HUDEP-2 (cell line): ENCODE results near the gene TMEM238.

Source experiments
- DNase-seq, 76 experiments: peaks; one replicate each; lab custom pipeline; 2025; ENCODE audit not compliant: unreplicated experiment in 76 of 76; lab: John Stamatoyannopoulos, UW

The TMEM238 gene

DNA sequence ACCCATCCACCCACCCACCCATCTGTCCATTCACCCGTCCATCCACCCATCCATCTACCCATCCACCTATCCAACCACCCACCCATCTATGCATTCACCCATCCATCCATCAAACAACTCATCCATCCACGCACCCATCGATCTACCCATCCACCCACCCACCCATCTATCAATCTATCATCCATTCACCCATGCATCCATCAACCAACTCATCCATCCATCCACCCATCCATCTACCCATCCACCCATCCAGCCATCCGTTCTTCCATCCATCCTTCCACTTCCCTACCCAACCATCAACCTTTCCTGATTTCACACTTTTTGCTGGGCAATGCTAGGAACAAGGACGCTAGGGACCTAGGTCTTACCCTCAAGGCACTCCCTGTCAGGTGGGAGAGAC is 2.1 kb downstream of the TMEM238 start:
- no peak for DNase-seq

DNA sequence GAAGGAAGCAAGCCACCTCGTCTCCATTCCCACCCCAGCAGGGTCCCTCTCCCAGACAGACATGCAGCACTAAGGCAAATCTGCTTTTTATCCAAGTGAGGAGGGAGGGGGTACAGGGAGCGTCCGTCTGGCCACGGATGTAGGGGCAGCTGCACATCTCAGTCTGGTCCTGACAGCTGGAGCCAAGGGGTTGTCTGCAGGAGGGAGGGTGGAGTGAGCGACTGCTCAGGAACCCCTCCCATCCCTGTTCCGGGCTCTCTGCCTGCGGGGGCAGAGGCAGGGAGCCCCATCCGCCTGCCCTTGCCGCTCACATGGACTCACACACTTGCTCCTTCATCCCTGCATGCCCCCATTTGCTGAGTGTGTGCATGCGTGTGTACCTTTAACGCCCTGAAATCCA is 4.9 kb downstream of the TMEM238 start:
- DNase-seq, result no peak

DNA sequence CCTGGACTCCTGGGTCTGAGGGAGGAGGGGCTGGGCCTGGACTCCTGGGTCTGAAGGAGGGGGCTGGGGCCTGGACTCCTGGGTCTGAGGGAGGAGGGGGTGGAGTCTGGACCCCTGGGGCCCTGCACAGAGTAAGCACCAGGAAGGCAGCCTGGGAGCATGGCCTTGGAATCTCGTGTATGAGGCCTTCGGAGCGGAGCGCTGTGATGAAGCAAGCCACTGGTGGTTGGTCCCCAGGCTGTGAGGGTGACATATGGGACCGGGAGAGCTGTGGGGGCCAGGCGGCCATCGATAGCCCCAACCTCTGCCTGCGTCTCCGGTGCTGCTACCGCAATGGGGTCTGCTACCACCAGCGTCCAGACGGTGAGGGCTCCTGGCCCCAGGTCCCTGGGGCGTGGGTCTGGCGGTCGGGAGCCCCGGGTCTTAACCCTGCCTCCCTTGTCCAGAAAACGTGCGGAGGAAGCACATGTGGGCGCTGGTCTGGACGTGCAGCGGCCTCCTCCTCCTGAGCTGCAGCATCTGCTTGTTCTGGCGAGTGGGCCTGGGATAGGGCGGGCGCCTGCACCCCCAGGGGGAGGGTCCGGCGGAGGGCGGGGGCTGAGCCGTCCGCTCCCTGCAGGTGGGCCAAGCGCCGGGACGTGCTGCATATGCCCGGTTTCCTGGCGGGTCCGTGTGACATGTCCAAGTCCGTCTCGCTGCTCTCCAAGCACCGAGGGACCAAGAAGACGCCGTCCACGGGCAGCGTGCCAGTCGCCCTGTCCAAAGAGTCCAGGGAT is 6.5 kb downstream of the TMEM238 start:
- DNase-seq, result no peak

DNA sequence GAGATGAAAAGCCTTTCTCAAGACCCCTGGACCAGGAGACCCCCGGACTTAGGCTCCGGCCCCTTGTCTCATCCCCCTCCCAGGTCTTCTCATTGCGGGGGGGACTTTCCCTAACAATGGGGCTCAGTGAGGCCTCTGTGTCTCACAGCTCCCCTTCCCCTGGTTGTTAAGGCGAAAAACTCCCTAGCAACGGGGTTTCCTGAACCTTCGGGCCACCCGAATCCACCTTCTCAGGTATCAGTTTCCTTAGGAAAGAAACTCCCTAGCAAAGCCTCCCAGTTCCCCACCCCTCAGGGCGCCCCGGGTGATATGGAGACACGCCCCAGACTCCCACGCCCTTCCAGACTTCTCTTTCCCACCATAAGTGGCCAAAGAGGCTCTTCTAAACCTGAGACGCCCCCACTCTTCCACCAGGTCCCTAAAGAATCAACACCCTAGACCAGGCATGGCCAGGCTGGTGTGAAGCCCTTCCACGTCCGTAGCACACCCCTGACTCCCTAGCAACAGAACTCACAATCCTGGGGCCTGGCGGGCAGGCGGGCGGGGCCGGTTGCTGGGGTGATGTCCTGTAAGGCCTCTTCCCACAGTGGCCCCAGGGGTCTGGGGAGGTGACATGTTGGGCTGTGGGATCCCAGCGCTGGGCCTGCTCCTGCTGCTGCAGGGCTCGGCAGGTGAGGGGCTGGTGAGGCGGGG is 7.7 kb downstream of the TMEM238 start, which contains the start of gene TMEM190:
TSS of gene TMEM190 (plus strand) at position 586 of the 693 bp plus-strand sequence. CDS start at position 614, 28 bp downstream.
- DNase-seq, result peak in 7 of 76 experiments; percentile 19 to 29 (median 25)

DNA sequence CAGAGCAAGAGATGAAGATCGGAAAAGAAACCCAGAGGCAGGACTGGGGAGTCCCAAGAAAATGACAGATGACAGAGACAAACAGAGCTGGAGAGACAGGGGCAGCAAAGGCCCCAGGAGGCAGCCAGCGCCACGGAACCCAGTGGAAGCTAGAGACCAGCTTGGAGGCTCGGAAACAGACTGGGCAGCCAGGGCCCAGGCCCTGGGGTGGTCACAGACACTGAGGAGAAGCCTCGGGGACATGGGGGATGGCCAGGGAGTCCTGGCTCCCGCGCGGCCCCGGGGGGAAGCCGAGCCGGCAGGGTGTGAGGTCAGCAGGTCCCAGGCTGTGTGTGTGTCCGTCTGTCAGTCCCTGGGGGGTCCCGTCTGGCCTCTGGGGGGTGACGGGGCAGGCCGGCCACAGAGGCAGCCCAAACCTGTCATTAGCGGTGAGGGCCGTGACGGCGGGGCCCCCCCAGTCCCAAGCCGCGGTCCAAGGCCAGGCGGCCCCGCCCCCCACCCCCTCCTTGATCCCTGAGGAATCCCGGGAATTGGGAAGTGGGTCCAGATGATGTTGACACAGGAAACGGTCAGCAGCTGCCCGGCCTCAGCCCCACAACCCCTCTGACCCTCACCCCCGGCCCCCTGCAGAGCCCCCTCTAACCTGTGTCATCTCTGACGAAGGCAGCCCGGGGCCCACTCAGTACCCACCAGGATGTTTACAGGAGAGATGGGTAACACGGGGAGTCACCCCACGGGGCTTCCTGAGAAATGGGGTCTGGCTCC is 9.9 kb downstream of the TMEM238 start:
- DNase-seq, result no peak

DNA sequence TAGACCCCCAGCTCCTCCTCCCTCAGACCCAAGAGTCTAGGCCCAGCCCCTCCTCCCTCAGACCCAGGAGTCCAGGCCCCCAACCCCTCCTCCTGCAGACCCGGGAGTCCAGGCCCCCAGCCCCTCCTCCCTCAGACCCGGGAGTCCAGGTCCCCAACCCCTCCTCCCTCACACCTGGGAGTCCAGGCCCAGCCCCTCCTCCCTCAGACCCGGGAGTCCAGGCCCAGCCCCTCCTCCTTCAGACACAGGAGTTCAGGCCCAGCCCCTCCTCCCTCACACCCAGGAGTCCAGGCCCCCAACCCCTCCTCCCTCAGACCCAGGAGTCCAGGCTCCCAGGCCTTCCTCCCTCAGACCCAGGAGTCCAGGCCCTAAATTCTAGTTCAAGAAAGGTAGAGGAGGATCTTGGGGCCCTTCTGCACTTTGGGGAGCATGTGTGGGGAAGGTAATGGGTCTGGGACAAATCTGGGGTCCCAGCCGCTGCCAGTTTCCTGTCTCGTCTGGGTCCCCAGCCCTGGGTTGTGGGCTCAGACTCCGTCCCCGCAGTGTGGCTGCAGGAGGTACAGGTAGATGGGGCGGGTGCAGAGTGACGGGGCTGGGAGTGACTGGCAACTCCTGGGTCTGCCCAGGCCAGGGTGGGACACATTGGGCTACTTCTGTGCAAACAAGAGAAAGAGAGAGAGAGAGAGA is 10.6 kb downstream of the TMEM238 start:
- DNase-seq, result no peak

DNA sequence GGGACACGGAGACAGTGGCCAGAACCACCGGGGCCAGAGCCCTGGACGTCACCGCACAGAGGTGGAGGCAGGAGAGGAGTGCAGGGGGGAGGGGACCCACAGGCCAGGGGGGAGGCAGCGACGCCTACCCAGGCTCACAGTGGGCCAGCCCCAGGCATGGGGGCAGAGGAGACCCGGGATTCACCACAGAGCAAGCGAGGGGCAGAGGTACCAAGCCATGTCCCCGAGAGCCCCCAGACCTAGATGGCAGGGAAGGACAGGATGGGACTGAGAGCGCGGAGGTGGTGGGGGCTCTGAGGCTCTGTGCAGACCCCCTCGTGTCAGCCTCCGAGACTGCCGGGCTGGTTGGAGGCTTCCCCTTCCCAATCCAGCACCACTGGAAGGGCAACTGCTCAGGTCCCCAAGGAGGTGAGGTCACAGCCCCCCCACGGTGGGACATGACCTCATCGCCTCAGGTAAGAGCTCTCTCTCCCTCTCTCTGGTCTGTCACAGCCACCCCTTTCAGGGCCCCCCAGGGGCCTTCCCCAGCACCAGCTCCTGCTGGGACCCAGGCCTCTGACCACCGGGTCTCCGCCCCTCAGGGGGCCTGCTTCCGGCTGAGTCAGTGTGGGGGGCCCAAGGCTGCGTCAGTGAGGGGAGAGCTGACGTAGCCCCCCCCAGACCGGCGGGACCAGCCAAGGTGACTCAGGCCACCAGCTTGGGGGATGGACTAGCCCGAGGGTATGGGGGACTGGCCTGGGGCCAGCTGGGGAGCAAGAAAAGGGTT is 11.6 kb downstream of the TMEM238 start:
- no peak for DNase-seq

DNA sequence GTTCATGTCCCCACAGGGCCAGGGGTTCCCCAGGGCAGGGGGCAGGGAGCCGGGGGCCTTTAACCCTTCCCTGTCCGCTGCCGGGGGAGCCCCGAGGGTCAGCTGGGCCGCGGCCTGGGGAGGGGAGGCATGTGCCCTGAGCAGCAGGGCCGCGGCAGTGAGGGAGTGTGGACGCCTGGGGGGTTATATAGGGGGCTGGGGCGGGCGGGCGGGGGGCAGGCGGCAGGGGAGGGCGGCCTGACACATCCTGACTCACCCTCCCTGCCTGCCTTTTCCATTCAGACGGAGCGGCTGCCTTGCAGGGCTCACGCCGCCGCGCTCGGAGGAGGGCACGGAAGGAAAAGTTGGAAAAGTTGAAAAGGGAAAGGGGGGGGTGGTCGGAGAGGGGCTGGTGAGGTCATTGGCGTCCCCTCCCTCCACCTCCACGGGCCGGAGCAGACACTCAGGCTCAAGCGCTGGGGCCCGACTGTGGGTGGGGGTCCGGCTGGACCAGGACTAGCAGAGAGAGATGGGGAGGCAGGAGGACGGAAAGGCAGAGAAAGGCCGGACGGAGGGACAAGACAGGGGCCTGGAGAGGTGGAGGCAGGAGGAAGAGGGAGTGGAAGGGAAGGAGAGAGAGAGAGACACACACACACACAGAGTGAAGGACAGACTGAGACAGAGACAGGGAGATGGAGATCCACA is 13.6 kb downstream of the TMEM238 start, which contains the start of gene IL11:
TSS of gene IL11 (minus strand) at position 159 of the 684 bp plus-strand sequence. CDS start at position 6, 153 bp downstream.
- no peak for DNase-seq

DNA sequence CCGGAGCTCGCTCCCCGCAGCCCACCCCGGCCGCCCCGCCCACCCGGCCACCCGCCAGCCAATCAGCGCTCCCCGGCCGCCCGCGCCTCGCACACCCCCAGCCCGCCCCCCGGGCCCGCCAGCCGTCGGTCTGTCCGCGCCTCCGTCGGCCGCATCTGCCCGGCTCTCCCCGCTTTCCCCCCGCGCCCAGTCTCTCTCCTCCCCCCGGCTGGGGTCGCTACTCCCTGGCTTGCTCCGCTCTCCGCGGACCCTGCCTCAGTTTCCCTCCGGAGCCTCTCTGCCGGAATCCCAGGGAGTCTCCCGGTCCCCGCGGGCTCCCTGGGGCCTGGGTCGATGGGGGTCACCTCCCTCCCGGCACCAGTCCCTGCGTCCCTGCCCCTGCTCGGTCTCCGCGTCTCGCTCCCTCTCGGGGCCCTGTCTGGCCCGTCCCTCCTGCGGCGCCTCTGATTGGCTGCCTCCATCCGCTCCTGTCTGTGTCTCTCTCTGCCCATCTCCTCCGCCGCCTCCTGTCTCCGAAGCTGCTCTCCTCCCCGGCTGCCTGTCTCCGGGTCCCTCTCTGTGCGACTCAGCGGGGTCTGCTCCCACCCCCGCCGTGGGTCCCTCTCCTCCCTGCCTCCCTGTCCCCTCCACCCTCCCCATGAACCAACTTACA is 14.3 kb downstream of the TMEM238 start:
- DNase-seq, result peak in 16 of 76 experiments; percentile 14 to 42 (median 20)

DNA sequence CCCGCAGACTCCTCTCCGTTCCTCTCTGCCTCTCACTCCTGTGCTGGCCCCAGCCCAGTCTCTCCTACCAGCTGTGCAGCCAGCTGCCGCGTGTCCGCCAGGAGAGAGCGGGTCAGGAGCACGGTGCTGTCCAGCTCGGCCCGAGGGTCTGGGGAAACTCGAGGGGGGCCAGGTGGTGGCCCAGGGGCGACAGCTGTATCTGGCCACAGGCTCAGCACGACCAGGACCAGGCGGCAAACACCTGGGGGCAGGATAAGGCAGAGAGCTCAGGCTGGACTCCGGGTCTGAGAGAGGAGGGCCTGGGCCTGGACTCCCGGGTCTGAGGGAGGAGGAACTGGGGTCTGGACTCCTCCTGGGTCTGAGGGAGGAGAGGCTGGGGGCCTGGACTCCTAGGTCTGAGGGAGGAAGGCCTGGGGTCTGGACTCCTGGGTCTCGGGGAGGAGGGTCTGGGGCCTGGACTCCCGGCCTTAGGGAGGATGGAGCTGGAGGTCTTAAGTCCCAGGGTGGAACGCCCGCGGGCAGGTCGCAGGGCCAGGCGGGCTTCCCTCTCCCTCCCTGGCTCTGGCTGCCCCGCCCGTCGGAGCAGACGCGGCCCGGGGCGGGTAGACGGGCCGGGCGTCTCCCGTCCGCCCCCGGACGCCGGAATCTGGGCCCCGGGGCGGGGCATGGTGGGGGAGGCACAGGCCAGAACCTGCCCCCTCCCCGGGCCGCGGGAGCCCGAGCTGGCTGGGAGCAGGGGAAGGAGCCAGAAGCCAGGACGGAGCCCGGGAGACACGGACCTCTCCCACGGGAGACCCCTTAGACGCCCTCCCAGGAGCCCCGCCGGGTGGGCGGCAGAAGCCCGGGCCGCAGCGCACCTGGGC is 15.2 kb downstream of the TMEM238 start:
- DNase-seq, result peak in 39 of 76 experiments; percentile 14 to 80 (median 39)

DNA sequence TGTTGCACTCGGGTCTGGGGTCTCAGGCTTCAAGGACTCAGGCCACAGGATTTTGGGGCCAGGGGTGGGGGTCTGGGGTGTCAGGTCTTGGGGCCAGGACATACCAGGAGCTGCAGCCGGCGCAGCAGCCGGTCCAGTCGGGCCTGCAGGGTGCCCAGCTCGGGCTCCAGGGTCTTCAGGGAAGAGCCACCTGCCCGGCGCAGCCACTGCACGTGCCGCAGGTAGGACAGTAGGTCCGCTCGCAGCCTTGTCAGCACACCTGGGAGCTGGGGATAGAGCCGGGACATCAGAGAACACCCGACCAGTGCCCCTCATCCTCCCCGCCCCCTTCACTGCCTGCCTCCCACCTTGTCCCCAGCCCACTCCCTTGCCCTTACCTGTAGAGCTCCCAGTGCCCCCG is 16.0 kb downstream of the TMEM238 start:
- DNase-seq, result no peak

DNA sequence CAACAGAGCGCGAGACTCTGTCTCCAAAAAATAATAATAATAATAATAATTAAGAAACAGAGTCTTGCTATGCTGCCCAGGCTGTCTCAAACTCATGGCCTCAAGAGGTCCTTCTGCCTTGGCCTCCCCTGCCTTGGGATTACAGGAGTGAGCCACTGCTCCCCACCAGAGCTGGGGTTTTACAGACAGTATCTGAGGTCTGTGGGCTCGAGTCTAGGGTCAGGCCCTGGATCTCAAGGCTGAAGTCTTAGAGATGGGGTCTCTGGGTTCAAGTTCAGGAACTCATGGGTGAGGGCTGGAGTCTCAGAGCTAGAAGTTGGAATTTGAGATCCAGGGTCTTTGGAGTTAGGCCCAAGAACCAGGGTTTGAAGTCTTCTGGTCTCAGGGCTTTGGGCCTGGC is 17.3 kb downstream of the TMEM238 start:
- DNase-seq, result no peak

DNA sequence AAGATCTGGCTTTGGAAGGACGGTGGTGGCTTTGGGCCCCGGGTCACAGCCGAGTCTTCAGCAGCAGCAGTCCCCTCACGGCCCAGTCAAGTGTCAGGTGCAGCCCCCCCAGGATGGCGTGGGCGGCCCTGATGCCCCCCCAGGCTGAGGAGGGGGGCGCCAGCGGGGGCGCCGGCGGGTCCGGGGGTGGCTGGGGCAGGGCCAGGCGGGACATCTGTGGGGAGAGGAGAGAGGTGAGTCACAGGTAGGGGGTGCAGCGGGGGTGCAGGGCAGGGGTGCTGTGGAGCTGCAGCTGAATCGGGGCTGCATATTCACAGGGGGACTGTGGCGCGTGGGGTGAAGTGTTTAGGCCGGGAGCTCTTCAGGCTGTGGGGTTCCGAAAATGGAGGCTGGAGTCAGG is 18.1 kb downstream of the TMEM238 start:
- no peak for DNase-seq

DNA sequence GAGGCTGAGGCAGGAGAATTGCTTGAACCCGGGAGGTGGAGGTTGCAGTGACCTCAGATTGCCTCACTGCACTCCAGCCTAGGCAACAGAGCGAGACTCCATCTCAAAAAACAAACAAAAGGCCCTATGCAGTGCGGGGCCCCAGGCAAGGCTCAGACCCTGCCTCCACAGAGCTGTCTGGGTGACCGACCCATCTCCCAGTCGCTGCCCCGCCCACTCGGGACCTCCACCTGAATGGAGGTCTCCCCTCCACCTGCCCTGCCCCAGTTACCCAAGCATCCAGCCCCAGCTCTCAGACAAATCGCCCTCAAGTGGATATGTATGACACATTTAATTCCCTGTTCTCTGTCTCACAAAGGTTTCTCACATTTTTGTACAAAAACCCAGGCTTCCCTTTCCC is 18.8 kb downstream of the TMEM238 start:
- DNase-seq, result no peak

DNA sequence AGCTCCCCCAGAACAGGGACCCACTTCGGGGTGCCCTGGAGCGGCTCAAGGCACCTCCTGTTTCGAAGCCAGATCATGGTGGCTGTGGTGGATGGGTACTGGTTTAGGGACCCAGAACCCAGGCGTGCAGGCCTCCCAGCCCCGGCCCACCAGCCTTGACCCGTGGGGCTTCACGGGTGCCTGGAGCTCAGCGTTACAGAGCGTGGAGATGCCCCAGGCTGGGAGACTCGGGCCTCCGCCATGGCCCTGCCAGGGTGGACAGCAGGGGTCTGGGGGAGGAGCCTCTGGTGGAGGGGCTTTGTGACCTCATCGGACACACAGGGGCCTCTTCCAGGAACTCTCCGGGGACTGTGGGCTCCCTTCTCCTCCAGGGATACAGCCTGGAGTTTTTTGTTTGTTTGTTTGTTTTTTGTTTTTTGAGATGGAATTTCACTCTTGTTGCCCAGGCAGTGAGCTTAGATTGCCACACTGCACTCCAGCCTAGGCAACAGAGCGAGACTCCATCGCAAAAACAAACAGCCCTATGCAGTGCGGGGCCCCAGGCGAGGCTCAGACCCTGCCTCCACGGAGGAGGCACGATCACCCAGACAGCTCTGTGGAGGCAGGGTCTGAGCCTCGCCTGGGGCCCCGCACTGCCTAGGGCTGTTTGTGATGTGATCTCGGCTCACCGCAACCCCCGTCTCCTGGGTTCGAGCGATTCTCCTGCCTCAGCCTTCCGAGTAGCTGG is 20.9 kb downstream of the TMEM238 start, which contains the start of gene GARIN5B:
TSS of gene GARIN5B (minus strand) at position 271 of the 727 bp plus-strand sequence. CDS start at position 77, 194 bp downstream.
- no peak for DNase-seq

DNA sequence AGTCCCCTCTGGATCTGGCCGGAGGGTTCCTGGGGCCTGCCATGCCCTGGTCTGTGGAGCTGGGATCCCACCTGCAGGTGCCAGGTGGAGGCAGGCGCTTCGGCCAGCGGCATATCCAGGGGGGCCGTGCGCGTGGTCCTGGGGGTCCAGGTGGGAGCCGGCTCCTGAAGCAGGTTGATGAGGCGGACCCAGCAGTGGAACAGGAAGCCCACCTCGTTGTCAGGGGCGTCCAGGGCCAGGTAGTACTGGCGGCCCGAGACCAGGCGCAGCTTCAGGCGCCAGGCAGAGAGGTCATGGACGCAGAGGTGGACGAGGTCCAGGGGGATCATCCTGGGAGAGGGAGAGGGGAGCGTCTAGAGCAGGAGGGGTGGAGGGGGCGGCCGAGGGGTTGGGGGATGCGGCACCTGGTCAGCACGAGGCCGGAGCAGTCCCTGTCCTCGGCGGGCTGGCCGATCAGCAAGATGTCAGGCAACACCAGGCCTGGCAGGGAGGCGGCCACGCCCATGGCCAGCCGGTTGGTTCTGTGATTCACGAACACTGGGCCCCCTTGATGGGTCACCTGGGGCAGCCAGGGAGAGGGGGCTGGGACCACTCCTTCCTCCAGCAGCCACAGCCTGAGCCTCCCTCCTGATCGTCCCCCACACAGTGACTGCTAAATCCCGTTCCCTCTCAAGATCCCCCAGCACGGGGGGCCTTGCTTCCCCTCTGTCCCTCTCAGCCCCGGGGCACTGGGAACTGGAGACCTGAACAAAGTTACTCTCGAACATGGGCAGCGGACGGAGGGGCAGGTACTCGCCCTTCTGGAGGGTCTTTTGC is 21.7 kb downstream of the TMEM238 start:
- DNase-seq, result no peak
